Measurements from ENCODE around the gene MEIKIN.
"Not testable (repeated sequence)": the region's sequence is repeated elsewhere in the genome, so short reads cannot be mapped to it uniquely, and the experiment has no call there.

MEIKIN gene

DNA sequence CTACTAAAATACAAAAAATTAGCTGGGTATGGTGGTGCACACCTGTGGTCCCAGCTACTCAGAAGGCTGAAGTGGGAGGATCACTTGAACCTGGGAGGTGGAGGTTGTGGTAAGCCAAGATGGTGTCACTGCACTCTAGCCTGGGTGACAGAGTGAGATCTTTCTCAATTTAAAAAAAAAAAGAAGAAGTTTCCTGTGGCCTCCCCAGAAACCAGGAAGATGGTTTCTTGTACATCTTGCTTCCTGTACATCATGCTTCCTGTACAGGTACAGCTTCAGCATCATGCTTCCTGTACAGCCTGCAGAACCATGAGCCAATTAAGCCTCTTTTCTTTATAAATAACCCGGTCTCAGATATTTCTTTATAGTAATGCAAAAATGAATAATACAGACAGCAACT lies 43.2 kb downstream of the MEIKIN start:
- not testable (repeated sequence) for DNase-seq

DNA sequence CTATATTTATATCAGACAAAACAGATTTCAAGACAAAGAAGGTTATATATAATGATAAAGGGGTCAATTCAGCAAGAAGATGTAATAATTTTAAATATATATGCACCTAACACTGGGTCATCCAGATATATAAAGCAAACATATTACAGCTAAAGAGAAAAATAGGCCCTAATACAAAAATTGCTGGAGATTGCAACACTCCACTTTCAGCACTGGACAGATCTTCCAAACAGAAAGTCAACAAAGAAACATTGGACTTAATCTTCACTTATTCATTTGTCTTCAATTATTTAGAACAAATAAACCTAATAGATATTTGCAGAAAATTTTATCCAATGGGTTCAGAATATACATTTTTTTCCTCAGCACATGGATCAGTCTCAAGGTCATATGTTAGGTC lies 45.8 kb downstream of the MEIKIN start:
- DNase-seq, result no peak

DNA sequence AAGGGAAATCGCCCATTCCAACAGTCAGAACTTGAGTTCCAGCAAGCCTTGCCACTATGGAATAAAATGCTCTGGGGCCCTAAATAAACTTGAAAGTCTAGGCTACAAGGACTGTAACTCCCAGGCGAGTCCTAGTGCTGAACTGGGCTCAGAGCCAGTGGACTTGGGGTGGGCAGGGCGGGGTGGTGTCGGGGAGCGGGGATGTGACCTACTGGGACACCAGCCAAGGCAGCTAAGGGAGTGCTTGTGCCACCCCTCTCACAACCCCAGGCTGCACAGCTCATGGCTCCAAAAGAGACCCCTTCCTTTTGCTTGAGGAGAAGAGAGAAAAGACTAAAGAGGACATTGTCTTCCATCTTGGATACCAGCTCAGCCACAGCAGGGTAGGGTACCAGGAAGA lies 61.5 kb downstream of the MEIKIN start:
- DNase-seq, result no peak

DNA sequence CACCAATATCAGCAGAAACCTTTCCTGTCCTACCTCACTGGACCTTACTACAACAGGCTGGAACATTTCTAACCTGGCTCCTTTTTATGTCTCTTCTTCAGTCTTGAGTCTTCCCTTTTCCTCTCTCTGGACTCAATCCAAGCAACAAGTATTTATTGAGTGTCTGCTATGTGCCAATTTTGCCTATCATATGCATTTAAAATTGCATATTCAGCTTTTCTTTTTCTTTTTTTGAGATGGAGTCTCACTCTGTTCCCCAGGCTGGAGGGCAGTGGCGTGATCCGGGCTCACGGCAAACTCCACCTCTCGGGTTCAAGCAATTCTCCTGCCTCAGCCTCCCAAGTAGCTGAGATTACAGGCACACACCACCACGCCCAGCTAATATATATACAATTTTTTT lies 65.8 kb downstream of the MEIKIN start:
- DNase-seq, result no peak

DNA sequence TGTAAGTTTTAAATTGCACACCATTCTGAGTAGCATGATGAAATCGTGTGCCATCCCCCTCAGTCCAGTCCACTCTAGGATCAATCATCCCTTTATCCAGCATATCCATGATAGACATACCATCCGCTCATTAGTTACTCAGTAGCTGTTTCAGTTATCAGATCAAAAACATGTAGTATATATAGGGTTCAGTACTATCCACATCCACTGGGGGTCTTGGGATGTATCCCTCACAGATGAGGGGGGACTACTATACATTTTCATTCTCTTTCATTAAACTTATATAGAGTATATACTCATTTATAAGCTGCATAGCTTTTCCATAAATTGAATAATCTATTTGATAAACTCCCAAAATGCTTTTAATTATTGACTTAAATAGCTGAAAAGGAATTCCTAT lies 67.6 kb downstream of the MEIKIN start:
- DNase-seq, result no peak

DNA sequence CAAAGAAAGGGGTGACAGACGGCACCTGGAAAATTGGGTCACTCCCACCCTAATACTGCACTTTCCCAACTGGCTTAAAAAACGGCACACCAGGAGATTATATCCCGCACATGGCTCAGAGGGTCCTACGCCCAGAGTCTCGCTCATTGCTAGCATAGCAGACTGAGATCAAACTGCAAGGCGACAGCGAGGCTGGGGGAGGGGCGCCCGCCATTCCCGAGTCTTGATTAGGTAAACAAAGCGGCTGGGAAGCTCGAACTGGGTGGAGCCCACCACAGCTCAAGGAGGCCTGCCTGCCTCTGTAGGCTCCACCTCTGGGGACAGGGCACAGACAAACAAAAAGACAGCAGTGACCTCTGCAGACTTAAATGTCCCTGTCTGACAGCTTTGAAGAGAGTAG lies 74.2 kb downstream of the MEIKIN start:
- DNase-seq, result not testable (repeated sequence)

DNA sequence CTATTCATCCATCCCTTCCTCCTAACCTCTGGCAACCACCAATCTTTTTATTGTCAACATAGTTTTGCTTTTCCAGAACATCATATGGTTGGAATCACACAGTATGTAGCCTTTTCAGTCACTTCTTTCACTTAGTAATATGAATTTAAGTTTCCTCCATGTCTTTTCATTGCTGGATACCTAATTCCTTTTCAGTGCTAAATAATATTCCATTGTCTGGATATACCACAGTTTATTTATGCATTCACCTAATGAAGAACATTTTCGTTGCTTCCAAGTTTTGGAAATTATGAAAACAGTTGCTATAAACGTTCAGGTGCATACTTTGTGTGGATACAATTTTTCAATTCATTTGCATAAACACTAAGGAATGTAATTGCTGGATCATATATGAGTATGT lies 77.9 kb downstream of the MEIKIN start:
- DNase-seq, result no peak

DNA sequence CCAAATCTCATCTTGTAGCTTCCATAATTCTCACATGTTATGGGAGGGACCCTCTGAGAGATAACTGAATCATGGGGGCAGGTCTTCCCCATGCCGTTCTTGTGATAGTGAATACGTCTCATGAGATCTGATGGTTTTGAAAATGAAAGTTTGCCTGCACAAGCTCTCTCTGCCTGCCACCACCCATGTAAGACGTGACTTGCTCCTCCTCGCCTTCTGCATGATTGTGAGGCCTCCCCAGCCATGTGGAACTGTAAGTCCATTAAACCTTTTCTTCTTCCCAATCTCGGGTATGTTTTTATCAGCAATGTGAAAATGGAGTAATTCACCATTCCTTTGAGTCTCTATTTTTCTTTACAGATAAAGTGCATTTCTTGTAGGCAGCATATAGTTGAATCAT lies 81.8 kb downstream of the MEIKIN start:
- DNase-seq, result no peak

DNA sequence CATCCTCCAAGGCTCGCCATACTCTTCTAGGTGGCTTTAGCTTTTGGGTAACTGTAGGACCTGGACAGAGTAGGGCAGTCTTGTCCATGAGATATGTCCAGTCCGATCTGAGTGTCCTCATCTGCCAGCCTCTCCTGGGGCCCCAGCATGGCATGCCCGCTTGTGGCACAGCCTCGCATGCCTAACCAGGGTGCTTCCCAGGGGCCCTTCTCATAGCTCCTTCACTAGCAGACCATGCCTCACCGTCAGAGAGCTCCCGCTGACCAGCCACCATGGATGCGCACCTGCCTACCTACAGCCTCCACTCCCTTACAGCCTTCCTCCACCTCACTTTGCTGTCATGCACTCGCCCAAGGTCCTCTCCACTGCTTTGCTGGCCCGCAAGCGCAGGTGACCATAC lies 88.1 kb downstream of the MEIKIN start:
- no peak for DNase-seq

DNA sequence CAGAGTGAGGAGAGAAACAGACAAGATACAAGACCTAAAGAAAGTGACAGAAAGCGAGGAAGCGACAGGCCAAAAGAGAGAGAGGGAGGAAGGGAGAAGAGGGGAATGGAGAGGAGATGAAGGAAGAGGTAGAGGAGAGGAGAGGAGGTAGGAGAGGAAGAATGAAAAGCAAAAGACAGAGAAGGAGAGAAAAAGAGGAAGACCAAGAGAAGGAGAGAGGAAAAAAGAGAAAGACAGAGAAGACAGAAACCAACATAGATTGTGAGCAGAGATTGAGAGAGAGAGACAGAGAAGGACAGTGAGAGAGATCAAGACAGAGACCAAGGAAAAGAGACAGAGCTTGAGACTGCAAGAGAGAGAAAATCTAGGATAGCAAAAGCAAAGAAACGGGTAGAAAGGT lies 90.0 kb downstream of the MEIKIN start:
- no peak for DNase-seq

DNA sequence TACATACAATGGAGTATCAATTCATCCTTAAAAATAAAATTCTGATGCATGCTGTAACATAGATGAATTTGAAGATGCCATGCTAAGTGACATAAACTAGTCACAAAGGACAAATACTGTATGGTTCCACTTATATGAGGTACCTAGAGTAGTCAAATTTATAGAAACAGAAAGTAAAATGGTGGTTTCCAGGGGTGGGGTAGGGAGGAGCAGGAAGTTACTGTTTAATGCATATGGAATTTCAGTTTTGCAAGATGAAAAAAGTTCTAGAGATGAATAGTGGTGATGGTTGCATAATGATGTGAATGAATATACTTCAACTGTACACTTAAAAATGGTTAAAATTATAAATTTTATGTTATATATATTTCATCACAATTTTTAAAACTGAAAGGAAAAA lies 91.3 kb downstream of the MEIKIN start:
- DNase-seq, result peak; percentile 58

DNA sequence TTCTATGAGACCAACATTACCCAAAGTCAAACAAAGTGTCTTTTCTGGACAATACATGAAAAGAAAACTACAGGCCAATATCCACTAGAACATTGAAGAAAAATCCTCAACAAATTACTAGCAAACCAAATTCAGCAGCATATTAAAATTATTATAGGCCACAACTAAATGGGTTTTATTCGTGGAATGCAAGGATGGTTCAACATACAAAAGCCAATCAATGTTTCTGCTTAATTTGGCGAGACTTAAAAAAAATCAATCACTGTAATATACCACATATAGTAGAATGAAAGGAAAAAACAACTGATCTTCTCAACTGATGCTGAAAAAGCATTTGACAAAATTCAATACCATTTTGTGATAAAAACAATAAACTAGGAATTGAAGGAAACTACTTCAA lies 96.8 kb downstream of the MEIKIN start:
- no peak for DNase-seq

DNA sequence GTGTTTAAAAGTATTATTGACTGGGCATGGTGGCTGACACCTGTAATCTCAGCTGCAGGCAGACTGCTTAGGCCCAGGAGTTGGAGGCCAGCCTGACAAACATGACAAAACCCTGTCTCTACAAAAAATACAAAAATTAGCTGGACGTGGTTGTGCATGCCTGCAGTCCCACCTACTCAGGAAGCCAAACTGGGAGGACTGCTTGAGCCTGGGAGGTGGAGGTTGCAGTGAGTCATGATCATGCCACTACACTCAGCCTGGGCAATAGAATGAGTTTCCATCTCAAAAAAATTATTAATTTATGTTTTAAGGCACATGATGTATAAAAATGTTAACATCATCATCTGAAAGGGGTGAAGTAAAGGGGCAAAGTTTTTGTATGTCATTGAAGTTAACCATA lies 98.9 kb downstream of the MEIKIN start:
- peak; percentile 4 for DNase-seq

DNA sequence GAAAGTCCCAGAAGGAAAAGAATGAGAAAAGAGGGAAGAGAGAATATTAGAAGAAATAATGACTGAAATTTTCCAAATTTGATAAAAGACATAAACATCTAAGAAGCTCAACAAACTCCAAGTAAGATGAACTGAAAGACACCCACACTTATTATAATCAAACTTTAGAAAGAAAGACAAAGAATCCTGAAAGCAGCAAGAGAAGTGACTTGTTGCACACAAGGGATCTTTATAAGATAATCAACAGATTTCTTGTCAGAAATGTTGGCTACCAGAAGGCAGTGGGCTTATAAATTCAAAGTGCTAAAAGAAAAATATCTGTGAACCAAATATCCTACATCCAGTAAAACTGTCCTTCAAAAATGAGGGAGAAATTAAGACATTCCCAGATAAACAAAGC lies 99.6 kb downstream of the MEIKIN start:
- no peak for DNase-seq

DNA sequence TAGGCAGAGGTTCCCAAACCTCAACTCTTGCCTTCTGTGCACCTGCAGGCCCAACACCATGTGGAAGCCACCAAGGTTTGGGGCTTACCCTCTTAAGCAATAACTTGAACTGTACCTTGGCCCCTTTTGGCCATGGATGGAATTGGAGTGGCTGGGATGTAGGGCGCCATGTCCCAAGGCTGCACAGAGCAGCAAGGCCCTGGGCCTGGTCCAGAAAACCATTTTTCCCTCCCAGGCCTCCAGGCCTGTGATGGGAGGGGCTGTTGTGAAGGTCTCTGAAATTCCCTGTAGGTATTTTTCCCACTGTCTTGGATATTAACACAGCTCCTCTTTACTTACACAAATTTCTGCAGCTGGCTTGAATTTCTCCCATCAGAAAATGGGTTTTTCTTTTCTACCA lies 102.5 kb downstream of the MEIKIN start:
- DNase-seq, result not testable (repeated sequence)

DNA sequence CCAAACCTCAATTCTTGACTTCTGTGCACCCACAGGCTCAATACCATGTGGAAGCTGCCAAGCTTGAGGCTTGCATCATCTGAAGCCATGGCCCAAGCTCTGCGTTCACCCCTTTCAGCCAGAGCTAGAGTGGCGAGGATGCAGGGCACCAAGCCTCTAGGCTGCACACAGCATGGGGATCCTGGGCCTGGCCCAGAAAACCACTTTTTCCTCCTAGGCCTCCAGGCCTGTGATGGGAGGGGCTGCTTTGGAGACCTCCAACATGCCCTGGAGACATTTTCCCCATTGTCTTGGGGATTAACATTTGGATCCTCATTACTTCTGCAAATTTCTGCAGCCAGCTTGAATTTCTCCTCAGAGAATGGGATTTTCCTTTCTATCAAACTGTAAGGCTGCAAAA lies 112.8 kb downstream of the MEIKIN start:
- DNase-seq, result not testable (repeated sequence)

DNA sequence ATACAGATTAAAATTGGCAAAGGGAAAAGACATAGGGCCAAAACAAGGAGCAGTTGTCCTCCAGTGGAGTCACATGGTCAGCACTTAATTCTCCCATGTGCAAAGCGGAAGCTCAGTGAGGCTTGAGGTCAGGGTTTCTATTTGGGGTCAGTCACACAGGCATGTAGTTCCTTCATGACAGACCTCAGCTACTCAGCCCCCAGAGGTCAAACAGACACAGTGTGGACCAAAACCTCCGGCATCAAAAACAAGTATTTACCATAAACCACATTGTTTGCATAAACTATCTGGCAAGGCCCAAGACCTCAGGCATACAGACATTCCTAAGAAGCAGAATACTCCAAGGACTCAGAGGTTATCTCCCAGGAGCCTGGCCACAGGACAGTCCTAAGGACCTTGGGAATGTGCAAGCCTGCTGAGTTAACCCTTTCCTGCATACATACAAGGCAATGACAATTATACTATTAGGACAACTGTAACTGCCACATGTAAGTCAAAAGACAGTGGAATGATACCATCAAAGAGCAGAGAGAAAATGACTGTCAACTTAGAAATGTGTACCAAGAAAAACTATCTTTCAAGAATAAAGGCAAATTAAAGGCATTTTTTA lies 120.0 kb downstream of the MEIKIN start:
- DNase-seq, result no peak

DNA sequence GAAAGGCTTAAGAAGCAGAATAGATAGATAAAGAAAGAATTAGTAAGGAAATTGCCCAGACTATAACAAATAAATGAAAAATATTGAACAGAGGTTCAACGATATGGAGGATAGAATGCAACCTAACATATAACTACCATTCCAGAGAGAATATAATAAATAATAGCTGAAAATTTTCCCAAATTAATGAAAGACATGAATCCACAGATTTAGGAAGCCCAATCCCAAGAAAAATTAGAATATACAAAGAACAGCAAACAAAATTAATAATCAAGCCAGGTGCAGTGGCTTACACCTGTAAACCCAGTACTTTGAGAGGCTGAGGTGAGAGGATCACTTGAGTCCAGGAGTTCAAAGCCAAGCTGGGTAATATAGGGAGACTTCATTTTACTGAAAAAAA lies 120.8 kb downstream of the MEIKIN start:
- no peak for DNase-seq

DNA sequence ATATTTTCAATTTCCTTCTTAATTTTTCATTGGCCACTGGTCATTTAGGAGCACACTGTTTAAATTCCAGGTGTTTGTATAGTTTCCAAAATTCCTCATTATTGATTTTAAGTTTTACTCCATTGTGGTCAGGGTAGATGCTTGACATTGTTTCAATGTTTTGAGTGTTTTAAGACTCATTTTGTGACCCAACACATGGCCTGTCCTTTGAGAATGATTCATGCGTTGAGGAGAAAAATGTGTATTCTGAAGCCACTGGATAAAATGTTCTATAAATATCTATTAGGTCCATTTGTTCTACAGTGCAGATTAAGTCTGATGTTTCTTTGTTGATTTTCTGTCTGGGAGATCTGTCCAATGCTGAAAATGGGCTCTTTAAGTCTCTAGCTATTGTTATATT lies 124.2 kb downstream of the MEIKIN start:
- DNase-seq, result no peak

DNA sequence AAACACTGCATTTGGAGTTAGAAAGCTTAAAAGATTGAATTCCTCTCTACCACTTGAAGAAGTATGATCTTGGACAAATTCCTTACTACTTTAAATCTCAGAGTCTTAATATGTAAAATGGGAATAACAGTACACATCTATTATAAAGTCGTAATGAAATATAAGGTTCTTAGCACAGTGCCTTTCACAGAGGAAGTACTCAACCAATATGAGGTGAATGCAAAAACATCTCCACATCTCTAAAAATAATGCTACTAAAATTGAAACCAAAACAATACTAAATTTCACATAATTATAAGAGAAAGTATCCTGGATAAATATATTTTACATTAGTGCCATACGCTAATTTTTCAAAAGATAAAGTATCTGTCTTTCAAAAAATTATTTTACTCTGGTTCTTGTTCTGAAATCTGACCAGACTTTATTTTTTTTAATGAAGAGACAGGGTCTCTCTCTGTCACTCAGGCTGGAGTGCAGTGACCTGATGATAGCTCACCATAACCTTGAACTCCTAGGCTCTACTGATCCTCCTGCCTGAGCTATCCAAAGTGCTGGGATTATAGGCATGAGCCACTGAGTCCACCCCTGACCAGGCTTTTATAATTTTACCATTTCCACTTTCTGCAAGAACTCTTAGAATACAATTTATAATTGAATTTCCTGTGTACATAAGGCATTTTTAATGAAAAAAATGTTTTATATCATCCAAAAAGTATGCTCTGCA lies 127.3 kb downstream of the MEIKIN start:
- no peak for DNase-seq

DNA sequence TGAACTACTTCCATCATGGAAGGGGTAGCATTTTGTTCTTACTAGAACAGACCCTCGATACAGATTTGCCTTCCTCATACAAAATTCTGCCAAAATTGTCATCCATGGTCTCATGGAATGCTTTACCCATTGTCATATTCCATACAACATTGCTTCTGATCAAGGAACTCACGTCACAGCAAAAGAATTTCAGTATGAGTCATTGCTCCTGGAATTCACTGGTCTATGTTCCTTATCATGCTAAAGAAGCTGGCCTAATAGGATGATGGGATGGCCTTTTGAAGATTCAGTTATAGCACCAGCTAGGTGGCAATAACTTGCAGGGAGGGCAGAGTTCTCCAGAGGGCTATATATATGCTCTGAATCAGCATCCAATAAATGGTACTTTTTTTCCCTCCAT lies 130.5 kb downstream of the MEIKIN start:
- DNase-seq, result peak; percentile 92

DNA sequence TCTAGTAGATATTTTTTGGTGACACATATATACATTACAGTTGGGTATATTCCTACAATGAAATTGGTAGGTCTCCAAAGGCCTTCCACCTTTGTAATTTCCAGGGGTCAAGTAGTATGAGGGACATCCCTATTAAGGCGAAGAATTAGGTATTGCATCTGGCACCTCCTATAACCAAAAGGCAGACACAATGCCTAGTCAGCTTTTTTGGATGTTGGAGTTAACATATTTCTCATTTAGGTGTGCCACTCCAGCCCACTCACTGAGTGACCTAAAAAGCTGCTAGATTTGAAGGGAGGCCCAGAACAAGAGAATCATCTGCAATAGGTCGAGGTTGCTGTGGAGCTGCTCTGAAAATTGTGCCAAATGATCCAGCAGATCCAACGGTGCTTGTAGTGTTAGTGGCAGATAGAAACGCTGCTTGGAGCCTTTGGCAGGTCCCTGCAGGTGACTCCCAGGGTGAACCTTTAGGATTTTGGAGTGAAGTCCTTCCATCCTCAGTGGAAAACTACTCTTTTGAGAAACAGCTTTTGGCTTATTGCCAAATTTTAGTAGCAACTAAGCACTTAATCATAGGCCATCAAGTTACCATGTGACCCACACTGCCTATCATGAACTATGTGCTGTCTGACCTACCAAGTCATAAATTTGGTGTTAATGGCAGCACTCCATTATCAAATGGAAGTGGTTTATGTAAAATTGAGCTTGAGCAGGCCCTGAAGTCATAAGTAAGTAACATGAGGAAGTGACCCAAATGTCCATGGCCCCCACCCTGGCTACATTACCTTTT lies 132.9 kb downstream of the MEIKIN start:
- no peak for DNase-seq

DNA sequence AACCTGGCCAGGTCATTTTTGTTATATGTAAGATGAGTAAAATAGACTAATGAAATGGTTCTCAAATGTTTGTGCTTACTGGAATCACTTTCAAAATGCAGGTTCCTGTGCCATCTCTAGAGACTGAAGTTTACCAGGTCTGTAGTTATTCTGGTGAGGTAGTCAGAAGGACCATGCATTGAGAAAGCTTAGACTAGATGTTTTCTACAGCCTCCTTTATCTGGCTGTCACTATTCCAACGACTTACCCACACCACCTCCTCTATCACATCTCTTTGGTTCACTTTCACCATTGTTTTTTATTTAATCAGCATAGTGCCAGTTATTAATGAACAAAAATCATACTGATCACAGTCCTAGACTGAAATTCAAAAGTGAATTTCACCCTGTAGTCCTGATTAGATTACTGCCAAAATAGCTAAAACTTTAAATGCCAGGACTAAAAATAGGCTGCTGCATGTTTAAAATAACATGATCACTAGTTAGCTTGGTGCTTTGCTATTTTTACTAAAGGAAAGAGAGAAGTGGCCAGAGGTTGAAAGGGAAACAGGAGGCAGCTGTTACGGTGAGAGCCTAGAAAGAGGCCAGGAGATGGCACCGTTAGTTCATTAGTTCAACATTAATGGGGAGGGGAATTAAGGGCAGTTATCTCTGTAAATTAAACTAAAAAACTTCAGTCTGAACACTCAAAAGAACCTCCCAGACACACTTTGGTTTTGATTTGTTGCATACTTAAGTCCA lies 134.8 kb downstream of the MEIKIN start:
- no peak for DNase-seq
